ENCODE data around the gene F12.

F12 gene

DNA sequence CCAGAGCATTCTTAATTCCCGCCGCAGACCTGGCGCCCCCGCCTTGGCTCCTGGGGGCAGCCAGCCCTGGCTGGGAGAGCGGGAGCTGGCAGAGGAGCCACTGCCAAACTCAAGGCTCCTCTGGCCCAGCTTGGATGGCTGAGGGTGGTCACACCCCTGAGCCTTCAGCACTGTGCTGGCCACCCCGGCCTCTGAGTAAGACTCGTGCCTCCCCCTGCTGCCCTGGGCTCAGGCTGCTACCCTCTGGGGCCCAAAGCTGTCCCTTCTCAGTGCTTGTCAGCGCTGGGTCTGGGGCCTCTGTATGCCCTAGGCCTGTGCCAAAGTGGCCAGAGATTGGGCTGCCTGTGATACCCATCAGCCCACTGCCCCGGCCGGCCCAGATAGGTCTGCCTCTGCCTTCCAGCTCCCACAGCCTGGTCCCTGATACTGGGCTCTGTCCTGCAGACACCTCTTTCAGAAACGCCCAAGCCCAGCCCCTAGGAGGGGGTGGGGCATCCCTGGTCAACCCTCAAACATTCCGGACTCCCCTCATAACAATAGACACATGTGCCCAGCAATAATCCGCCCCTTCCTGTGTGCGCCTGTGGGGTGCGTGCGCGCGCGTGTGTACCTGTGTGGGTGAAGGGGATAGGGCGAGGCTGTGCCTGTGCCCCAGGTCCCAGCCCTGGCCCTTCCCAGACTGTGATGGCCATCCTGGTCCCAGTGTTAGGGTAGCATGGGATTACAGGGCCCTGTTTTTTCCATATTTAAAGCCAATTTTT is 32.9 kb upstream of the F12 start:
- CTCF ChIA-PET: interaction anchor here (1.0 to 4.7 kb wide), 3 partner anchors 13 to 53 kb away, joined by 3 to 30 read pairs (median 6); no protein-coding TSS in a partner anchor
- Mint-ChIP-seq H3K9me3 (no peaks in the 10 kb centered on the region), H3K36me3 (peaks cover 50% of the 10 kb centered on the region), H3K27me3 (peaks cover 4% of the 10 kb centered on the region), H3K27ac (no peak overlapping the region), H3K4me3 (no peak overlapping the region), H3K4me1 (peaks cover 73% of the 10 kb centered on the region)
- no peak for DNase-seq

DNA sequence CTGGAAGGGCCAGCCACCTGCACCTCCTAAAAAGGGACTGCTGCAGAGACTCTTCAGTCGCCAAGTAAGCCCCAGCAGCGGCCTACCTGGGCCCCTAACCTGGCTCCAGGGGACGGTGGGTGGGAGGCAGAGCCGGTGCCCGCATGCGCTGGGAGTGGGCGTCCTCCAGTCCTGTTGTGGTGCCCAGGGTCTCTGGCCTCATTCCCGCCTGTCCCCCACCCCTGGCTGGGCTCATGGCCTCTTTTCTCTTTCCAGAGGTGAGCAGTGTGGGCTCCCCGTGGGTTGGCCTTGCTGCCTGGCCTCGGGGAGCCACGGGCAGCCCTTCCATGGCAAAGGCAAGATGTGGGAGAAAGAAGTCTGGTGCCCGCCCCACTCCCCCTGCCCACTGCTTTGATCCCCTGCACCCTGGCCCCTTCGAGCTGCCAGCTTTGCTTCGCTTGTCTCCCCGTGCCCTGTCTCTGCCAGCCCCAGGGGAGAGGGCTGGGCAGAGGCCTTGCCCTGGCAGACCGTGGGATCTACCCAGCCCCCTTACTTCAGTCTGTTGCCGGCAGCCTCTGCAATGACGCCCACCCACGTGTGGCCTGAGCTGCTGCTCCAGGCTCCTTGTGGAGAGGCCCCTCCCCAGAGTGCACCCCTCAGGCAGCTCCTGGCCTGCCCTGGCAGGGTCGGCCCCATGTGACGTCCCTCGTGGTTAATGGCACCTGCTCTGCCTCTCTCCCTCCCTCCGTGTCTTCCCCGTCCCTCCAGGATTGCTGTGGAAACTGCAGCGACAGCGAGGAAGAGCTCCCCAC is 31.8 kb upstream of the F12 start:
- H3K27me3 Mint-ChIP-seq: peaks cover 4% of the 10 kb centered on the region
- peaks cover 60% of the 10 kb centered on the region for H3K36me3 Mint-ChIP-seq
- H3K4me3 Mint-ChIP-seq: no peak overlapping the region
- CTCF ChIA-PET: interaction anchor here (1.0 to 2.8 kb wide), 5 partner anchors 10 to 37 kb away, joined by 3 to 18 read pairs (median 6); no protein-coding TSS in a partner anchor
- no peak for DNase-seq
- H3K27ac Mint-ChIP-seq: no peak overlapping the region
- H3K9me3 Mint-ChIP-seq: no peaks in the 10 kb centered on the region
- peaks cover 81% of the 10 kb centered on the region for H3K4me1 Mint-ChIP-seq

GRCh38 chr5:177440211-177440989 is 31.0 kb upstream of the F12 start:
- CTCF ChIA-PET: interaction anchor here (1.0 to 2.8 kb wide), 4 partner anchors 9 to 37 kb away, joined by 4 to 18 read pairs (median 8); no protein-coding TSS in a partner anchor
- peaks cover 79% of the 10 kb centered on the region for H3K4me1 Mint-ChIP-seq
- H3K4me3 Mint-ChIP-seq: no peak overlapping the region

GRCh38 chr5:177439518-177440053 is 30.2 kb upstream of the F12 start:
- DNase-seq: no peak
- Mint-ChIP-seq H3K9me3 (no peaks in the 10 kb centered on the region), H3K36me3 (peaks cover 72% of the 10 kb centered on the region), H3K27ac (peak overlapping the region; percentile 30), H3K4me3 (no peak overlapping the region), H3K4me1 (peaks cover 77% of the 10 kb centered on the region), H3K27me3 (no peaks in the 10 kb centered on the region)
- CTCF ChIA-PET: interaction anchor here (1.0 to 2.8 kb wide), 4 partner anchors 8 to 36 kb away, joined by 4 to 18 read pairs (median 8); no protein-coding TSS in a partner anchor

More at GRCh38 chr5:177440211-177440989, 31.0 kb upstream of the F12 start:
- Mint-ChIP-seq H3K27ac (peak overlapping the region; percentile 30), H3K9me3 (no peaks in the 10 kb centered on the region), H3K27me3 (no peaks in the 10 kb centered on the region), H3K36me3 (peaks cover 66% of the 10 kb centered on the region)
- no peak for DNase-seq

DNA sequence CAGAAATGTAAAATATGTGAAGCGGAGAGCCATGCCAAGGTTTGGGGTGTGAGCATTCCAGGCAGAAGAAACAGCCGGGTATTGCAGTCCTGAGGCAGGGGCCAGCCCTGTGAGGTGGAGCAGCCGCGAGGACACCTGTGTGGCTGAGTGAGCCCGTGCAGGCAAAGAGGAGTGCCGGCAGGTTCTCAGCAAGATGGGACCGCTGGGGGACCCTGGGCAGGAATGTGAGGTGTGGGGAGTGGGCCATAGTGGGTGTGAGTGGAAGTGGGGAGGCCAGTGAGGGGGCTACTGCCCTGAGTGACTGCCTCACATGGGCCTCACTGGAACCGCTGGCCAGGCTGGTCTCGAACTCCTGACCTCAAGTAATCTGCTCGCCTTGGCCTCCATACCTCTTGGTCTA is 29.1 kb upstream of the F12 start:
- no peak for DNase-seq
- CTCF ChIA-PET: interaction anchor here (2.8 kb wide), 1 partner anchor 35 kb away, joined by 18 read pairs; no protein-coding TSS in a partner anchor
- Mint-ChIP-seq H3K27ac (peak overlapping the region; percentile 78), H3K27me3 (no peaks in the 10 kb centered on the region), H3K4me1 (peaks cover 79% of the 10 kb centered on the region), H3K4me3 (no peak overlapping the region), H3K9me3 (no peaks in the 10 kb centered on the region), H3K36me3 (peaks cover 78% of the 10 kb centered on the region)

DNA sequence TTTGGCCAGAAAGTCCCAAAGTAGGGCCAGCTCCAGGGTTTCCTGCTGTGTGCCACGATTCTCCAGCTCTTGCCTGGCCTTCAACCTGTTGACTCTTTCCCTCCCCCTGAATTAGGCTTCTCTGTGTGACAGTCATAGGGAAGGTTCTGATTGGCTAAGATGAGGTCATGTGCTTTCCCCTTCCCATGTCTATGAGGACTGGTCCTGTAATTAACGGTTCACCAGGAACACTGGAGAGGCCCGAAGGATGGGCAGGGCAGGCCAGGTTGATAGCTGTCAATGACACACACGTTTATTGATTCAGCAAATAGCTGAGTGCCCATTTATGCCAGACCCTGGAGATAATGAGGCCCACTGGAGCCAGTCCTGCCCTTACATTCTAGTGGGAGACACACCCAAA is 28.3 kb upstream of the F12 start:
- CTCF ChIA-PET: interaction anchor here (1.1 to 1.8 kb wide), 5 partner anchors 16 to 55 kb away, joined by 3 to 12 read pairs (median 4); no protein-coding TSS in a partner anchor
- Mint-ChIP-seq H3K9me3 (no peaks in the 10 kb centered on the region), H3K27me3 (no peaks in the 10 kb centered on the region), H3K27ac (peak overlapping the region; percentile 19), H3K4me1 (peaks cover 82% of the 10 kb centered on the region), H3K4me3 (no peak overlapping the region), H3K36me3 (peaks cover 82% of the 10 kb centered on the region)
- DNase-seq: no peak

GRCh38 chr5:177435847-177436536 is 26.6 kb upstream of the F12 start:
- CTCF ChIA-PET: interaction anchor here (1.4 kb wide), 1 partner anchor 17 kb away, joined by 4 read pairs; no protein-coding TSS in a partner anchor
- Mint-ChIP-seq H3K36me3 (peaks cover 81% of the 10 kb centered on the region), H3K4me3 (no peak overlapping the region), H3K4me1 (peaks cover 82% of the 10 kb centered on the region), H3K9me3 (no peaks in the 10 kb centered on the region), H3K27ac (no peak overlapping the region), H3K27me3 (no peaks in the 10 kb centered on the region)
- DNase-seq: no peak

DNA sequence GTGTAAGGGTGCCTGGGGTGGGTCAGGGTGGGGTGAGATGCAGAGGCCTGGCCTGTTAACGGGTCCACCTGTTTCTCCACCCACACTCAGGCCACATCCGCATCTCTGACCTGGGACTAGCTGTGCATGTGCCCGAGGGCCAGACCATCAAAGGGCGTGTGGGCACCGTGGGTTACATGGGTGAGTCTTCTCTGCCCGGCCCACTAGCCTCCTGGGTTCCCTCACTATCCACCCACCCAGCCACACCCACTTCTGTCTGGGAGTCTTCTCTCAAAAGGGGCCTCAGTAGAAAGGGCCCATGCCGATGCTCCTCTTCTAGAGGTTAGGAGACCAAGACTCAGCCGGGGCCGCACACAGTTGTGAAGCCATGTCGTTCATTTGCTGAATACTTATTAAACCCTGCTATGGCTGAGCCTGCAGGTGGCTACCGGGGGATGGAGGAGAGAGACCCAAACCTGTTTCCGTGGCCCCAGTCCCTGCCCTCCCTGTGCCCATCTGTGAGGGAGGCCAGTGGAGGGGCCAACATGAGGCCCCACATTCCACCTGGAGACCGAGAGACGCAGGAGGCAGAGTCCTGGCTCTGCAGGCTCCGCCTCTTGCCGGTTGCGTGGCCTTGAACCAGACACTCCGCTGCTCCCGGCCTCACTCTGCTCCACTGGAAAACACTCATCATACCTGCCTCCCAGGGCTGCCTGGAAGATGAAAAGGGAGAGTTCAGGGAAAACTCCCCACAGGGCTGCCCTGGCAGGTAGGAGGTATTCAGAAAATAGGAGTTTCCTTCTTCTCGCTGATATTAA is 25.8 kb upstream of the F12 start:
- no peaks in the 10 kb centered on the region for H3K27me3 Mint-ChIP-seq
- H3K36me3 Mint-ChIP-seq: peaks cover 85% of the 10 kb centered on the region
- H3K4me3 Mint-ChIP-seq: no peak overlapping the region
- DNase-seq: no peak
- H3K27ac Mint-ChIP-seq: peak overlapping the region; percentile 55
- CTCF ChIA-PET: interaction anchor here (1.0 to 14.5 kb wide), 3 partner anchors 19 to 45 kb away, joined by 3 to 172 read pairs (median 5); partner anchors contain the start of genes F12 and PFN3
- H3K4me1 Mint-ChIP-seq: peaks cover 86% of the 10 kb centered on the region
- H3K9me3 Mint-ChIP-seq: no peaks in the 10 kb centered on the region

GRCh38 chr5:177434437-177434836 is 25.1 kb upstream of the F12 start:
- Mint-ChIP-seq H3K4me1 (peaks cover 86% of the 10 kb centered on the region), H3K4me3 (peak overlapping the region; percentile 68), H3K27ac (peak overlapping the region; percentile 85), H3K27me3 (no peaks in the 10 kb centered on the region), H3K36me3 (peaks cover 84% of the 10 kb centered on the region), H3K9me3 (no peaks in the 10 kb centered on the region)
- CTCF ChIA-PET: interaction anchor here (1.0 to 14.5 kb wide), 3 partner anchors 20 to 44 kb away, joined by 3 to 172 read pairs (median 5); partner anchors contain the start of genes F12 and PFN3
- peak; percentile 57 for DNase-seq

DNA sequence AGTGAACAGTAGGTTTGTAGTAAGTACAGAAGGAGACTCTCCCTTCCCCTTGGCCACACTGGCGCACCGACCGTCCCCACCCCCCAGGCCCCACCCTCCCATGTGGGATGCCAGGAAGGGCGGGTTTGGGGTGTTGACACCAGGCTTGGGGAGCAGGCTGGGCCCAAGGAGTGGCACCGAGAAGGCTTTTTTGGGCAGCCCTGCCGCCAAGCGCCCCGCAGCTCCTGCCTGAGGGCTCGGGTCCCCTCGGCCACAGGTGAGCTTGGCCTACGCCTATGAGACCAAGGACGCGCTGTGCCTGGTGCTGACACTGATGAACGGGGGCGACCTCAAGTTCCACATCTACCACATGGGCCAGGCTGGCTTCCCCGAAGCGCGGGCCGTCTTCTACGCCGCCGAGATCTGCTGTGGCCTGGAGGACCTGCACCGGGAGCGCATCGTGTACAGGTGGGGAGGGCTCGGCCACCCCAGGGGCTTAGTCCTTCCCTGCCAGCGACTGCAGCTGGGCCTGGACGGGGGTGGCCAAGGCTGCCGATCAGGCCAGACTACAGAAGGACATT is 24.4 kb upstream of the F12 start:
- H3K4me1 Mint-ChIP-seq: peaks cover 90% of the 10 kb centered on the region
- no peaks in the 10 kb centered on the region for H3K9me3 Mint-ChIP-seq
- H3K36me3 Mint-ChIP-seq: peaks cover 87% of the 10 kb centered on the region
- peak overlapping the region; percentile 15 for H3K4me3 Mint-ChIP-seq
- no peak for DNase-seq
- H3K27ac Mint-ChIP-seq: peak overlapping the region; percentile 85
- no peaks in the 10 kb centered on the region for H3K27me3 Mint-ChIP-seq
- CTCF ChIA-PET: interaction anchor here (1.0 to 14.5 kb wide), 4 partner anchors 20 to 43 kb away, joined by 3 to 172 read pairs (median 47); partner anchors contain the start of genes F12 and PFN3

GRCh38 chr5:177432839-177433657 is 23.7 kb upstream of the F12 start:
- H3K4me1 Mint-ChIP-seq: peaks cover 89% of the 10 kb centered on the region
- H3K36me3 Mint-ChIP-seq: peaks cover 85% of the 10 kb centered on the region
- CTCF ChIA-PET: interaction anchor here (1.1 to 14.5 kb wide), 6 partner anchors 12 to 44 kb away, joined by 3 to 172 read pairs (median 12); partner anchors contain the start of genes F12, PFN3 and PRR7
- peak overlapping the region; percentile 85 for H3K27ac Mint-ChIP-seq
- no peaks in the 10 kb centered on the region for H3K27me3 Mint-ChIP-seq
- no peak for DNase-seq
- no peaks in the 10 kb centered on the region for H3K9me3 Mint-ChIP-seq
- H3K4me3 Mint-ChIP-seq: peak overlapping the region; percentile 92
